Gastrocnemius medialis (tissue), 4 donors: ENCODE results near the gene MRPS31.

Experiments
- POLR2A ChIP-seq, 2 donors: fragments of 450-650 bp; IDR thresholded peaks; one replicate each; pipeline ENCODE4 v1.6.1; 2017; ENCODE audit warnings: antibody characterized with exemption in 2 of 2, mild to moderate bottlenecking in 2 of 2, moderate library complexity in 2 of 2
- TF ChIP-seq, protein P1 (sequence below), 5 experiments: fragments of 450-650 bp in 3 of 5; fragments of 200-600 bp in 2 of 5; sonication (generic) in 2 of 5; IDR thresholded peaks in 4 of 5; conservative IDR thresholded peaks in 1 of 5; 1 replicate in 4 of 5; 2 replicates in 1 of 5; pipeline ENCODE4 v1.5.1; 2016 to 2019; ENCODE audit warnings: antibody characterized with exemption in 5 of 5, mild to moderate bottlenecking in 3 of 5, moderate library complexity in 3 of 5

- TF ChIP-seq, protein P1, sequence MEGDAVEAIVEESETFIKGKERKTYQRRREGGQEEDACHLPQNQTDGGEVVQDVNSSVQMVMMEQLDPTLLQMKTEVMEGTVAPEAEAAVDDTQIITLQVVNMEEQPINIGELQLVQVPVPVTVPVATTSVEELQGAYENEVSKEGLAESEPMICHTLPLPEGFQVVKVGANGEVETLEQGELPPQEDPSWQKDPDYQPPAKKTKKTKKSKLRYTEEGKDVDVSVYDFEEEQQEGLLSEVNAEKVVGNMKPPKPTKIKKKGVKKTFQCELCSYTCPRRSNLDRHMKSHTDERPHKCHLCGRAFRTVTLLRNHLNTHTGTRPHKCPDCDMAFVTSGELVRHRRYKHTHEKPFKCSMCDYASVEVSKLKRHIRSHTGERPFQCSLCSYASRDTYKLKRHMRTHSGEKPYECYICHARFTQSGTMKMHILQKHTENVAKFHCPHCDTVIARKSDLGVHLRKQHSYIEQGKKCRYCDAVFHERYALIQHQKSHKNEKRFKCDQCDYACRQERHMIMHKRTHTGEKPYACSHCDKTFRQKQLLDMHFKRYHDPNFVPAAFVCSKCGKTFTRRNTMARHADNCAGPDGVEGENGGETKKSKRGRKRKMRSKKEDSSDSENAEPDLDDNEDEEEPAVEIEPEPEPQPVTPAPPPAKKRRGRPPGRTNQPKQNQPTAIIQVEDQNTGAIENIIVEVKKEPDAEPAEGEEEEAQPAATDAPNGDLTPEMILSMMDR (IDR thresholded peaks at IDR 0.05 in 4 of 5, conservative IDR thresholded peaks at IDR 0.05 in 1 of 5): no peak
- no peak for TF ChIP-seq POLR2A (IDR thresholded peaks at IDR 0.05)
Measured at GRCh38 chr13:40799508-40799907, 28.5 kb upstream of the MRPS31 start.
